Uterus (tissue), 2 donors: ENCODE measurements around the gene TMEM158.

Source experiments
- POLR2A ChIP-seq, 2 donors: fragments of 450-650 bp; IDR thresholded peaks; one replicate each; pipeline ENCODE4 v1.6.1; 2016; ENCODE audit warnings: antibody characterized with exemption in 2 of 2, mild to moderate bottlenecking in 1 of 2, moderate library complexity in 1 of 2
- TF ChIP-seq, protein P1 (sequence below), 4 experiments: fragments of 200-600 bp in 2 of 4; fragments of 450-650 bp in 2 of 4; sonication (generic) in 2 of 4; IDR thresholded peaks; one replicate each; pipeline ENCODE4 v1.5.1; 2016 to 2019; ENCODE audit warnings: antibody characterized with exemption in 4 of 4, mild to moderate bottlenecking in 2 of 4, moderate library complexity in 1 of 4

DNA sequence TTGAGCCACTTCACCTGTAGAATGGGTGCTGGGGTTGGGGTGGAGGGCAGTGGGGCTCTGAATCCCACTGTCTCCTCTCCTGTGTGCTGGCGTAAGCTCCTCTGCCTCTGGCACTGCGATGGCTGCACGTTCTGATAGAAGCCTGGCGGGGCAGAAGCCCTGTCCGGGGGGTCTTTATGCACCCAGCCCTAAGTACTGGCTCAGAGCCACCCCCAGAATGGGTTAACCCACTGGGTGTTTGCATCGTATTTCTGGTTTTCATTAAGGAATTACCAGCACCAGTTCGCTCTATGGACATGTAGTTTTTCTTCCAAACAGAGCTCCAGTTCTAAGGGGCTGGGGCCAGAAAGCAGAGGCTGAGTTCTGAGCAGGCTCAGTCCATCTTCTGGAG lies 42.2 kb downstream of the TMEM158 start:
- TF ChIP-seq, protein P1, sequence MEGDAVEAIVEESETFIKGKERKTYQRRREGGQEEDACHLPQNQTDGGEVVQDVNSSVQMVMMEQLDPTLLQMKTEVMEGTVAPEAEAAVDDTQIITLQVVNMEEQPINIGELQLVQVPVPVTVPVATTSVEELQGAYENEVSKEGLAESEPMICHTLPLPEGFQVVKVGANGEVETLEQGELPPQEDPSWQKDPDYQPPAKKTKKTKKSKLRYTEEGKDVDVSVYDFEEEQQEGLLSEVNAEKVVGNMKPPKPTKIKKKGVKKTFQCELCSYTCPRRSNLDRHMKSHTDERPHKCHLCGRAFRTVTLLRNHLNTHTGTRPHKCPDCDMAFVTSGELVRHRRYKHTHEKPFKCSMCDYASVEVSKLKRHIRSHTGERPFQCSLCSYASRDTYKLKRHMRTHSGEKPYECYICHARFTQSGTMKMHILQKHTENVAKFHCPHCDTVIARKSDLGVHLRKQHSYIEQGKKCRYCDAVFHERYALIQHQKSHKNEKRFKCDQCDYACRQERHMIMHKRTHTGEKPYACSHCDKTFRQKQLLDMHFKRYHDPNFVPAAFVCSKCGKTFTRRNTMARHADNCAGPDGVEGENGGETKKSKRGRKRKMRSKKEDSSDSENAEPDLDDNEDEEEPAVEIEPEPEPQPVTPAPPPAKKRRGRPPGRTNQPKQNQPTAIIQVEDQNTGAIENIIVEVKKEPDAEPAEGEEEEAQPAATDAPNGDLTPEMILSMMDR (IDR thresholded peaks at IDR 0.05) = no peak
- no peak for TF ChIP-seq POLR2A (IDR thresholded peaks at IDR 0.05)
